Left cardiac atrium (tissue), 4 donors: ENCODE data around the gene CEP350. TPM values are rescaled to one million over a fixed set of nuclear protein-coding genes. Genes with fewer than 3 reads are reported as not detected.
"Not testable (repeated sequence)": the region's sequence is repeated elsewhere in the genome, so short reads cannot be mapped to it uniquely, and the experiment has no call there.

Experiments used
- ATAC-seq, 2 donors: fragments of 200-7000 bp; cut with Tn5 transposase; one replicate each; pipeline ENCODE4 v1.9.1; 2020; ENCODE audit warnings: mild to moderate bottlenecking in 2 of 2, moderate library complexity in 2 of 2
- DNase-seq: peaks from one replicate; pipeline ENCODE4 v3.0.0-alpha.2; 2020
- intact Hi-C, 2 donors: fragments of 100-400 bp; cut with DNase I; formaldehyde crosslinking; loops; one replicate each; pipeline versions ENCODE4 v1.14.1 to v1.15.1; 2022 to 2023
- total RNA-seq, 2 donors: library from RNA; stranded (reverse); fragmentation: NEBNext Ultra II Directional; extraction: Animal tissue kit (Norgen Biotek cat#: 25700); gene quantifications; one replicate each; pipeline ENCODE4 v1.2.1, GENCODE V29; 2021
- donor health status: DM: no; HTN: yes; CAD: no.
- donor health status: DM: no; HTN: yes; CAD: no; lungs with severe emphysema.
- donor health status: DM: yes; HTN: yes; CAD: no.
- donor health status: Dilated cardiomyopathy.

The CEP350 gene
- total RNA-seq, 2 donors from 2014 or later, result 30.0 to 36.9 TPM

DNA sequence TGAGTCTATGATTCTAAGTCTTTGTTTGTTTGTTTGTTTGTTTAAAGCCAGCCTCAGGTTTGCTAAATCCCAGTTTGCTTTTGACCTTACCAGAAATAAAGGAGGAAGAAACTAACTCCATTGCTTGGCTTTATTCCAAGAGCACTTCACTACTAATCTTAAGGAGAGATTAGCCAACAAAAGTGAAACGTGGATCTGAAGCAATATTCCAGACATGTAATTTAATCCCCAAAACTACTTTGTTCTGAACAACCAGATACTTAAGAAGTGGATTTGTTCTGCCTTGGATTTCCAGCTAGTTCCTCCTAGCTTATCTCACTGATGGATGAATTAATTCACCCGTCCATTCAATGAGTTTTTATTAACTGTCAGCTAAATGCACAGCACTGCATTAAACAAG lies 15.9 kb upstream of the CEP350 start:
- ATAC-seq (no peak), DNase-seq (no peak)
- intact Hi-C loops, result loop anchor here in 1 of 2 donors (10.0 kb wide), 1 partner anchor 66 kb away; no protein-coding TSS in a partner anchor

DNA sequence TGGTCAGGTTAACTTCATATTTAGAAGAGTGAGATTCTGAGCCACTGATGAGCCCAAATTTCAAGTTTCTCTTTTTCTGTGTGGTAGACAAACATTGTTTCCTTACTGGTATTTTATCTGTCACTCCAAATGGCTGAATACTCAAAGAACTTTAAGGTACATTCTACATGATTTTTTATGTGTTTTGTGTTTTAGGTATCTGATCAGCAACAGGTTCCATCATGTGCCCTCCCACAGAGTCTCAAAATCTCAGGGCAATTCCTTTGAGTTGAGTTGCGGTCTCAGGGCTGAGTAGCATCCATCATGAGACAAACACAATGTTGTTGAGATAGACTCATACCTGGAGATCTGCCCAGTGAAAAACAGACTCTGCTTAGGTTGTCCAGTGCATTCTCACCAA lies 14.7 kb upstream of the CEP350 start:
- intact Hi-C loops, result loop anchor here in 1 of 2 donors (10.0 kb wide), 1 partner anchor 65 kb away; no protein-coding TSS in a partner anchor
- ATAC-seq (no peak), DNase-seq (no peak)

DNA sequence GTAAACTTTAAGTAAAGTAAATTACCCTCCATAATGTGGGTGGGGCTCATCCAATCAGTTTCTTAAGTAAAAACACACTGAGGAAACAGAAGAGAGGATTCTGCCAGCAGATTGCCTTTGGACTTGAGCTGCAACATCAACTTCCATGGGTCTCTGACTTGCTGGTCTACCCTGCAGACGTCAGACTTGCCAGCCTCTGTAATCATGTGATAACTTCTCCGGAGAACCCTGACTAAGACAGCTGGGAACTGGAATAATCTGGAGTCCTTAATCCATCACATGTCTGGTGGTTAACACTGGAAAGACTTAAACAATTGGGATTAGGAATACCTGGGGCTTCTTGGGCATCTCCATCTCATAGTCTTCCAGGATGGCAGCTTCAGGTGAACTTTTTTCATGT lies 13.2 kb upstream of the CEP350 start:
- no peak for ATAC-seq
- intact Hi-C loops, result no loop called here
- no peak for DNase-seq

GRCh38 chr1:179950651-179951050 lies 4.0 kb upstream of the CEP350 start:
- intact Hi-C loops, result loop anchor here in 1 of 2 donors (10.0 kb wide), 1 partner anchor 66 kb away; the partner anchor contains the start of gene TOR1AIP1
- no peak for DNase-seq
- no peak for ATAC-seq

DNA sequence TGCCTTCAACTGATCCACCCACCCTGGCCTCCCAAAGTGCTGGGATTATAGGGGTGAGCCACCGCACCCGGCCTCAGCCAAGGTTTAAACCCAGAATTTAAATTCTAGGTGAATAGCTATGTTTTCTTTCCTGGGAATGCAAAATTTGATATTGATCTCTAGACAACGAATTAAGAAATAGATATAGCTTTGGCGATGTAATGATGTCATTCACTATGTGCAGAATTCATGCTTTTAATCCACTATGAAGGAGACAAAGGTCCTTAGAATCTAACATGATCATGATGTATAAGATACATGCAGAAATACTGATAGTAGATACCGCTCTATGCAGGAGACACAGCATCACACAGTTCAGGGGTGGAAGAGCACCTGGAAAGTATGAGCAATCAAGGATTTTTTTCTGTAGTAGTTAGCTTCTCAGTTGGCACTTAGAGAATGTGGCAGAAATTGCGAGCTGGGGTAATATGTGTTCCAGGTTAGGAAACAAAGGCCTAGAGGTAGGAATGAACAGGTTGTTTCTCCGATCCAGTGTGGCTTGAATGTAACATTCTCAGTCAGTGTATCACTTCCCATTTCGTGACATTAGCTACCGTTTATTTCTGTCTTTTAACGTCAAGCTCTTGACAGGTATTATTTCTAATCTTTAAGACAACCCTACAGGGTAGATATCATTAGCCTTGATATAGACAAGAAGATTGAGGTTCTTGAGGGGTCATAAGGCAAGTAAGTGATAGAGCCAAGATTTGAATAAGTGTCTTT lies 3.0 kb upstream of the CEP350 start:
- DNase-seq (no peak), ATAC-seq (no peak)
- intact Hi-C loops, result loop anchor here in 1 of 2 donors (10.0 kb wide), 1 partner anchor 67 kb away; the partner anchor contains the start of gene TOR1AIP1

DNA sequence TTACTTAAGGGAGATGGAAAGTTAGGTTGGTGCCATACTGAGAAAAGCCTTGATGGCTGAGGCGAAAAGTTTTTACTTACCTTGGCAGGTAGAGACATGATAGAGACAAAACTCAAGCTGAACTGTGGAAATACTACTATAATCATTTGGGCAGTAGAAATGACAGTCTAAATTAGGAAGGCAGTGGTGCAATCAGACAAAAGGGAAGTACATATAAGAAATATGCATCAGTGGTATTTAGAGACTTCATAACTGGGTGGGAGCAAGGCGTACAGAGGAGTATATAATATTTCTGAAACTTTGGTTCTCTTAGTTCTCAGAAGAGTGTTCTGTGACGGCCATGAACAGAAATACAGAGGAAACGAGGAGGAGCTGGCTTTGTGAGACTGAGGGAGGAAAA lies 2.4 kb upstream of the CEP350 start:
- ATAC-seq (no peak), DNase-seq (no peak)
- intact Hi-C loops, result loop anchor here in 1 of 2 donors (10.0 kb wide), 1 partner anchor 67 kb away; the partner anchor contains the start of gene TOR1AIP1

GRCh38 chr1:179953974-179954492 lies 577 bp upstream of the CEP350 start:
- peak; percentile 9 to 15 for ATAC-seq

GRCh38 chr1:179955287-179955680 lies 674 bp downstream of the CEP350 start:
- no peak for DNase-seq
- intact Hi-C loops, result loop anchor here in 1 of 2 donors (10.0 kb wide), 1 partner anchor 70 kb away; the partner anchor contains the start of gene TOR1AIP1
- peak in 1 of 2 donors; percentile 21 for ATAC-seq

More at GRCh38 chr1:179953974-179954492, 577 bp upstream of the CEP350 start:
- intact Hi-C loops, result loop anchor here in 1 of 2 donors (10.0 kb wide), 1 partner anchor 69 kb away; the partner anchor contains the start of gene TOR1AIP1
- peak; percentile 44 for DNase-seq

GRCh38 chr1:179955731-179956130 lies 1.1 kb downstream of the CEP350 start:
- DNase-seq (no peak), ATAC-seq (no peak)
- intact Hi-C loops, result loop anchor here in 1 of 2 donors (10.0 kb wide), 1 partner anchor 71 kb away; the partner anchor contains the start of gene TOR1AIP1

- no peak for ATAC-seq
- DNase-seq, result no peak
- intact Hi-C loops, result loop anchor here in 1 of 2 donors (10.0 kb wide), 1 partner anchor 74 kb away; the partner anchor contains the start of gene TOR1AIP1
Observed at GRCh38 chr1:179958359-179958758, 3.7 kb downstream of the CEP350 start.

DNA sequence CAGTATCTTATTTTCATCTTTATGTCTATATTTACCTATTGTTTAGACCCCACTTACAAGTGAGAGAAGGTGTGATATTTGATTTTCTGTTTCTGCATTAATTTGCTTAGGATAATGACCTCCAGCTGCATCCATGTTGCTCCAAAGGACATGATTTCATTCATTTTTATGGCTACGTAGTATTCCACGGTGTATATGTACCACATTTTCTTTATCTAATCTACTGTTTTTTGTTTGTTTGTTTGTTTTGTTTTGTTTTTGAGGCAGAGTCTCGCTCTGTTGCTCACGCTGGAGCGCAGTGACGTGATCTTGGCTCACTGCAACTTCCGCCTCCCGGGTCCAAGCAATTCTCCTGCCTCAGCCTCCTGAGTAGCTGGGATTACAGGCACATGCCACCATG lies 7.6 kb downstream of the CEP350 start:
- intact Hi-C loops, result not testable (repeated sequence)

DNA sequence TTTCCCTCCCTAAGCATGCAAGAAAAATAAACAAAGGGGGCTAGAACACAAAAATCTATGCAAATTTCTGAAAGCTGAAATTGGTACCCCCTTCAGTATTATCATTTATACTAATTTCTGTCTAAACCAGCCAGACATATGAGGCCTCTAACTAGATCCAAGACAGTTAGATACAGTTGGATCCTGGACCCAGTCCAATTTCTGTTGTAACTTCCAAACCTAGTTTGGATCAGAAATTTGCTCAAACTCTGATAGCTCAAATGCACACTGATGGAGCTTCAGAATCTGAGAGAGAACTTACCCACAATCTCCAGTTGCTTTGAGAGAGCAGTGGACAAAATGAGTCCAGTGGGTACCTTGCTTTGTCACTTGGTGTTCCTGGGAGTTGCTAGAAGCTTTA lies 11.9 kb downstream of the CEP350 start:
- ATAC-seq (no peak), DNase-seq (no peak)
- intact Hi-C loops, result no loop called here

More for the DNA sequence above, 7.6 kb downstream of the CEP350 start:
- not testable (repeated sequence) for DNase-seq, ATAC-seq

GRCh38 chr1:179968284-179968993 lies 13.8 kb downstream of the CEP350 start:
- intact Hi-C loops, result no loop called here
- ATAC-seq (no peak), DNase-seq (no peak)

DNA sequence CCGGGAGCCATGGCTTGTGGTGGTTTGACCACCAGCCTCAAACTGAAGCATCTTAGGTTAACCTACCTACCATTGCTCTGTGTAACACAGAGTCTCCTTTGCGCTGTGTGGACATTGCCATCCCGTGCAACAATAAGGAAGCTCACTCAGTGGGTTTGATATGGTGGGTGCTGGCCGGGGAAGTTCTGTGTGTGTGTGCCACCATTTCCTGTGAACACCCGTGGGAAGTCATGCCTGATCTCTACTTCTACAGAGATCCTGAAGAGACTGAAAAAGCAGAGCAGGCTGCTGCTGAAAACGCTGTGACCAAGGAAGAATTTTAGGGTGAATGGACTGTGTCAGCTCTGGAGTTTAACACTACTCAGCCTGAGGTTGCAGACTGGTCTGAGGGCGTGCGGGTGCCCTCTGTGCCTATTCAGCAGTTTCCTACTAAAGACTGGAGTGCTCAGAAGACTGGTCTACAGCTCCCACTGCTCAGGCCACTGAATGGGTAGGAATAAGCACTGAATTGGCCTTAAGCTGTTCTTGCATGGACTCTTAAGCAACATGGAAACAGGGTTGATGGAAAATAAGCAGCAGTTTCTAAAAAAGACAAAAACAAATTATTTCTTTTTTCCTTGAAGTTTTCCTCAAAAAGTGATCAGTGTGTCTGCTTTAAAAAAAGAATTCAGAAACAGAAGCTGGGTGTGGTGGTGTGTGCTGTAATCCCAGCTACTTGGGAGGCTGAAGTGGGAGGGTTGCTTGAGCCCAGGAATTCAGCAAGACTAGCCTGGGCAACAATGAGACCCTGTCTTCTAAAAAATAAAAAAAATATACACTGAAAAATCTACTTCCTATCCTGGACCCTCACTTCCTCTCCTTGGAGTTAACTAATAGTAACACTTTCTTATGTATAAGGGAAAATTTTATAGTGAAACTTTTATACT lies 14.6 kb downstream of the CEP350 start:
- DNase-seq (no peak), ATAC-seq (peak in 1 of 2 donors; percentile 57)
- intact Hi-C loops, result no loop called here

DNA sequence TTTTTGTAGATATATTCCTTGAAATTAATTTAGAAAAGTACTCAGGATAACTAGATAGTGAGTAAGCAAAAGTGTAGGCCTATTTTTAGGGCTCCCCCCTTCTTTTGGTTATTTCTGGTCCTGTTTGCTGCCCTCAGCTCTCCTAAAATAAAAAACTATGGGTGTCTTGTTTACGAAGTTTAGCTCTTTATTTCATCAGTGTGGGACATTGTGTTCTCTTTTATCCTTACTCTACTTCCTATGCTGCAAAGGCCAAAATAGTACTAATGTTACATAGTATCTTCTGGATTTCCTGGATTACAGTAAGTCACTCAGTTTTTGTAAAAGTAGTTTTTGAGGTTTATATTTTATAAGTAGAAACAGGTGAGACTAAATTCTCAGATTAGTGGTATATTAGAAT lies 15.4 kb downstream of the CEP350 start:
- intact Hi-C loops, result no loop called here
- DNase-seq, result no peak
- peak; percentile 44 to 50 for ATAC-seq

DNA sequence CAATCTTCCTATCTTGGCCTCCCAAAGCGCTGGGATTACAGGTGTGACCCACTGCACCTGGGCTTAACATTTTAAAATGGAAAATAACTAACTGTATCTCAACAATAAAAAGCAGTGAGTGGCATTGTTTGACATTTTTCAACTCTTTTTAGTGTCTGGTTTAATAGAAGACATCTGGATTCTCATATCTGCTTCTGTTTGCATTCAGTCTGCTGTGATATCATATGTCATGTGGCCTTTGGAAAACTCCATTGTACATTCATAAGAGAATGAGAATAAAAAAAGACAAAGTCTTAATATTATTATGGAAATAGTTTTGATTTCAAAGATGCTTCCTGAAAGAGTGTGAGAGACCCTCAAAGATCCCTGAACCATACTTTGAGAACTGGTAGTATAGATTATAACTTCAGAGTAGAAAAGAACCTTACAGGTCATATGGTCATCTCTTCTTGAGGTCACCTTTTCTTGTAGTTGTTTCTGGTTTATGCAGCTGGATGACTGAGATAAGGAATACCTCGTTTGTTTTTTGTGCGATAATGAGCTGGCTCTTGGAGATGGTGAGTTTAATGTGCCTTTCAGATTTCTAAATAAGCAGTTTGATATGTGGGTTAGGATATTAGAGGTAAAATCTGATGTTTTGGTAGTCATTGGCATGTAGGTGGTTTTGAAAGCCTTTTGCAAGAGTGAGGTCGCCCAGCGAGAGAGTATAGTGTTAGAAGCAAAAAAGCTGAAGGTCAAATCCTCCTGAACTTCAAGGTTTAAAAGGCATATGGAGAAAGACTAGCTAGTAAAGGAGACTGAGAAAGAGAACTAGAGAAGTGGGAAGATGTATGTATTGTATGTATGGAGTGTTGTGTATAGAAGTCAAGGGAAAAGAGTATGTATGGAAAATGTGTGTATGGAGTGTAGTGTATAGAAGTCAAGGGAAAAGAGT lies 17.2 kb downstream of the CEP350 start:
- DNase-seq, result no peak
- no peak for ATAC-seq
- intact Hi-C loops, result no loop called here
